A549 (cell line): ENCODE results near the gene HTRA1.

ENCODE experiments used
- CEBPB ChIP-seq, 2 experiments: fragments of >200 bp in 1 of 2; sonication (Bioruptor Twin) in 1 of 2; formaldehyde crosslinking in 1 of 2; IDR thresholded peaks; 2 replicates each; pipeline ENCODE4 v1.6.1; 2012 to 2016
- CHD2 ChIP-seq: fragments of 150-350 bp; IDR thresholded peaks from 2 replicates; pipeline ENCODE4 v1.6.1; 2014; ENCODE audit warnings: low read length; ENCODE audit not compliant: partially characterized antibody
- EP300 ChIP-seq, 2 experiments: fragments of >200 bp; sonication (Bioruptor Twin); formaldehyde crosslinking; IDR thresholded peaks; 2 replicates in 1 of 2; 3 replicates in 1 of 2; pipeline ENCODE4 v1.6.1; 2016 to 2017
- MAZ ChIP-seq: fragments of 150-350 bp; IDR thresholded peaks from 2 replicates; pipeline ENCODE4 v1.6.1; 2014; ENCODE audit warnings: antibody characterized with exemption, low read depth, low read length, borderline replicate concordance
- MYC ChIP-seq: IDR thresholded peaks from 2 replicates; pipeline ENCODE4 v1.6.1; 2012; ENCODE audit warnings: mild to moderate bottlenecking, inconsistent platforms, low read length, improper control_type of control experiment, borderline replicate concordance
- POLR2A ChIP-seq: IDR thresholded peaks from 2 replicates; pipeline ENCODE4 v1.6.1; 2012; ENCODE audit warnings: mild to moderate bottlenecking, low read length
- POLR2AphosphoS2 ChIP-seq: conservative IDR thresholded peaks from 2 replicates; pipeline ENCODE4 v1.6.1; 2012; ENCODE audit warnings: low read length, improper control_type of control experiment, inconsistent platforms
- RFX5 ChIP-seq: fragments of 450-650 bp; IDR thresholded peaks from 2 replicates; pipeline ENCODE4 v1.7.1; 2014; ENCODE audit warnings: antibody characterized with exemption, mild to moderate bottlenecking, moderate library complexity
- RNF2 ChIP-seq: fragments of 200-600 bp; sonication (generic); IDR thresholded peaks from 2 replicates; pipeline ENCODE4 v1.6.1; 2016; ENCODE audit warnings: low read depth, mild to moderate bottlenecking, antibody characterized with exemption, moderate library complexity, borderline replicate concordance
- TF ChIP-seq, protein P1 (sequence below): fragments of 450-650 bp; IDR thresholded peaks from 2 replicates; pipeline ENCODE4 v1.6.1; 2014; ENCODE audit warnings: antibody characterized with exemption
- TF ChIP-seq, protein P2 (sequence below): fragments of >200 bp; sonication (Bioruptor Twin); formaldehyde crosslinking; IDR thresholded peaks from 3 replicates; pipeline ENCODE4 v1.5.1; 2016
- TF ChIP-seq, protein P3 (sequence below): IDR thresholded peaks from 2 replicates; pipeline ENCODE4 v1.6.1; 2012
- TF ChIP-seq, protein P4 (sequence below): fragments of 200-600 bp; sonication (generic); IDR thresholded peaks from 2 replicates; pipeline ENCODE4 v1.6.1; 2016; ENCODE audit warnings: antibody characterized with exemption, mild to moderate bottlenecking, moderate library complexity

DNA sequence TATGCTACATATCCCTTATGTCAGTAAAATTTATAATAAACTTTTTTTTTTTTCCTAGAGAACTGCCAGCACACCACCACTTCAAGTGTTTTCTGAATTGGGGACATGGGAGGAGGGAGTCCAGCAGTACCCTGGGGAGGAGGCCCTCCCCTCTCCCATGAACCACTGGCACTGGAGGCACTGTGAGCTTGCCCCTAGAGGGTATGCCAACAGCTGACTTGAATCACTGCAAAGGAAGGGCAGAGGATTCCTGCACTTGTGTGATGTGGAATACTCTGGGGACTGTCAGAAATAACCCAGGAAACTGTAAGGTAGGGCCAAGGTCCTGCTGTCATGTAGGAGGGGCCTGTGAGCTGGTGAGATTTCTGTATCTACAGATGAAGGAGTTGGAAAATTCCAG is 15.4 kb upstream of the HTRA1 start:
- TF ChIP-seq POLR2A (no peak), RNF2 (no peak), CEBPB (IDR thresholded peaks at IDR 0.05) (no peak), MYC (no peak), MAZ (no peak), RFX5 (no peak), EP300 (IDR thresholded peaks at IDR 0.05) (no peak), CHD2 (no peak), POLR2AphosphoS2 (no peak)
- TF ChIP-seq, protein P1, sequence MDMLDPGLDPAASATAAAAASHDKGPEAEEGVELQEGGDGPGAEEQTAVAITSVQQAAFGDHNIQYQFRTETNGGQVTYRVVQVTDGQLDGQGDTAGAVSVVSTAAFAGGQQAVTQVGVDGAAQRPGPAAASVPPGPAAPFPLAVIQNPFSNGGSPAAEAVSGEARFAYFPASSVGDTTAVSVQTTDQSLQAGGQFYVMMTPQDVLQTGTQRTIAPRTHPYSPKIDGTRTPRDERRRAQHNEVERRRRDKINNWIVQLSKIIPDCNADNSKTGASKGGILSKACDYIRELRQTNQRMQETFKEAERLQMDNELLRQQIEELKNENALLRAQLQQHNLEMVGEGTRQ, result no peak
- TF ChIP-seq, protein P2, sequence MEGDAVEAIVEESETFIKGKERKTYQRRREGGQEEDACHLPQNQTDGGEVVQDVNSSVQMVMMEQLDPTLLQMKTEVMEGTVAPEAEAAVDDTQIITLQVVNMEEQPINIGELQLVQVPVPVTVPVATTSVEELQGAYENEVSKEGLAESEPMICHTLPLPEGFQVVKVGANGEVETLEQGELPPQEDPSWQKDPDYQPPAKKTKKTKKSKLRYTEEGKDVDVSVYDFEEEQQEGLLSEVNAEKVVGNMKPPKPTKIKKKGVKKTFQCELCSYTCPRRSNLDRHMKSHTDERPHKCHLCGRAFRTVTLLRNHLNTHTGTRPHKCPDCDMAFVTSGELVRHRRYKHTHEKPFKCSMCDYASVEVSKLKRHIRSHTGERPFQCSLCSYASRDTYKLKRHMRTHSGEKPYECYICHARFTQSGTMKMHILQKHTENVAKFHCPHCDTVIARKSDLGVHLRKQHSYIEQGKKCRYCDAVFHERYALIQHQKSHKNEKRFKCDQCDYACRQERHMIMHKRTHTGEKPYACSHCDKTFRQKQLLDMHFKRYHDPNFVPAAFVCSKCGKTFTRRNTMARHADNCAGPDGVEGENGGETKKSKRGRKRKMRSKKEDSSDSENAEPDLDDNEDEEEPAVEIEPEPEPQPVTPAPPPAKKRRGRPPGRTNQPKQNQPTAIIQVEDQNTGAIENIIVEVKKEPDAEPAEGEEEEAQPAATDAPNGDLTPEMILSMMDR, result no peak
- TF ChIP-seq, protein P3, sequence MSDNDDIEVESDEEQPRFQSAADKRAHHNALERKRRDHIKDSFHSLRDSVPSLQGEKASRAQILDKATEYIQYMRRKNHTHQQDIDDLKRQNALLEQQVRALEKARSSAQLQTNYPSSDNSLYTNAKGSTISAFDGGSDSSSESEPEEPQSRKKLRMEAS, result no peak
- TF ChIP-seq, protein P4, sequence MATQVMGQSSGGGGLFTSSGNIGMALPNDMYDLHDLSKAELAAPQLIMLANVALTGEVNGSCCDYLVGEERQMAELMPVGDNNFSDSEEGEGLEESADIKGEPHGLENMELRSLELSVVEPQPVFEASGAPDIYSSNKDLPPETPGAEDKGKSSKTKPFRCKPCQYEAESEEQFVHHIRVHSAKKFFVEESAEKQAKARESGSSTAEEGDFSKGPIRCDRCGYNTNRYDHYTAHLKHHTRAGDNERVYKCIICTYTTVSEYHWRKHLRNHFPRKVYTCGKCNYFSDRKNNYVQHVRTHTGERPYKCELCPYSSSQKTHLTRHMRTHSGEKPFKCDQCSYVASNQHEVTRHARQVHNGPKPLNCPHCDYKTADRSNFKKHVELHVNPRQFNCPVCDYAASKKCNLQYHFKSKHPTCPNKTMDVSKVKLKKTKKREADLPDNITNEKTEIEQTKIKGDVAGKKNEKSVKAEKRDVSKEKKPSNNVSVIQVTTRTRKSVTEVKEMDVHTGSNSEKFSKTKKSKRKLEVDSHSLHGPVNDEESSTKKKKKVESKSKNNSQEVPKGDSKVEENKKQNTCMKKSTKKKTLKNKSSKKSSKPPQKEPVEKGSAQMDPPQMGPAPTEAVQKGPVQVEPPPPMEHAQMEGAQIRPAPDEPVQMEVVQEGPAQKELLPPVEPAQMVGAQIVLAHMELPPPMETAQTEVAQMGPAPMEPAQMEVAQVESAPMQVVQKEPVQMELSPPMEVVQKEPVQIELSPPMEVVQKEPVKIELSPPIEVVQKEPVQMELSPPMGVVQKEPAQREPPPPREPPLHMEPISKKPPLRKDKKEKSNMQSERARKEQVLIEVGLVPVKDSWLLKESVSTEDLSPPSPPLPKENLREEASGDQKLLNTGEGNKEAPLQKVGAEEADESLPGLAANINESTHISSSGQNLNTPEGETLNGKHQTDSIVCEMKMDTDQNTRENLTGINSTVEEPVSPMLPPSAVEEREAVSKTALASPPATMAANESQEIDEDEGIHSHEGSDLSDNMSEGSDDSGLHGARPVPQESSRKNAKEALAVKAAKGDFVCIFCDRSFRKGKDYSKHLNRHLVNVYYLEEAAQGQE, result no peak
